H1 (cell line): ENCODE measurements around the gene MED16. TPM values are rescaled to one million over a fixed set of nuclear protein-coding genes. Genes with fewer than 3 reads are reported as not detected.

ENCODE experiments used
- ATF3 ChIP-seq: IDR thresholded peaks from 2 replicates; pipeline ENCODE4 v1.6.1; 2011; ENCODE audit warnings: low read depth, mild to moderate bottlenecking, low read length; ENCODE audit not compliant: insufficient read depth
- CREB1 ChIP-seq: IDR thresholded peaks from 2 replicates; pipeline ENCODE4 v1.6.1; 2012; ENCODE audit warnings: inconsistent platforms
- CTCF ChIP-seq, 3 experiments: IDR thresholded peaks; 1 replicate in 2 of 3; 2 replicates in 1 of 3; pipeline versions ENCODE4 v1.5.1 to v1.6.1; 2011; ENCODE audit warnings: low read length in 3 of 3, mild to moderate bottlenecking in 3 of 3, inconsistent platforms in 2 of 3, low read depth in 1 of 3, moderate library complexity in 1 of 3; ENCODE audit not compliant: insufficient read depth in 1 of 3; ENCODE audit errors: control extremely low read depth in 1 of 3
- EP300 ChIP-seq, 2 experiments: IDR thresholded peaks; 1 replicate in 1 of 2; 2 replicates in 1 of 2; pipeline ENCODE4 v1.6.1; 2011 to 2012; ENCODE audit warnings: low read depth in 2 of 2, low read length in 2 of 2, mild to moderate bottlenecking in 2 of 2, borderline replicate concordance in 1 of 2, inconsistent platforms in 1 of 2, moderate library complexity in 1 of 2
- EZH2 ChIP-seq: fragments of 200-600 bp; sonication (generic); IDR thresholded peaks from 2 replicates; pipeline ENCODE4 v1.7.1; 2012; ENCODE audit warnings: low read depth, mild to moderate bottlenecking, moderate library complexity, low read length, inconsistent platforms; ENCODE audit not compliant: severe bottlenecking
- FOSL1 ChIP-seq: IDR thresholded peaks from 2 replicates; pipeline ENCODE4 v1.6.1; 2011; ENCODE audit warnings: mild to moderate bottlenecking, low read depth, low read length, moderate library complexity; ENCODE audit not compliant: insufficient read depth
- HDAC2 ChIP-seq, 2 experiments: fragments of 300-600 bp in 1 of 2; sonication (generic) in 1 of 2; IDR thresholded peaks; 2 replicates each; pipeline ENCODE4 v1.6.1; 2011 to 2012; ENCODE audit warnings: low read depth in 2 of 2, low read length in 2 of 2, mild to moderate bottlenecking in 2 of 2, moderate library complexity in 2 of 2, borderline replicate concordance in 1 of 2, inconsistent platforms in 1 of 2
- MAFK ChIP-seq: IDR thresholded peaks from 2 replicates; pipeline ENCODE4 v1.6.1; 2012; ENCODE audit warnings: low read depth, mild to moderate bottlenecking, improper control_type of control experiment, low read length
- NRF1 ChIP-seq: IDR thresholded peaks from 2 replicates; pipeline ENCODE4 v1.6.1; 2011; ENCODE audit warnings: mild to moderate bottlenecking, low read depth, low read length, improper control_type of control experiment
- POLR2A ChIP-seq, 2 experiments: IDR thresholded peaks; 1 replicate in 1 of 2; 2 replicates in 1 of 2; pipeline ENCODE4 v1.6.1; 2011; ENCODE audit warnings: low read depth in 2 of 2, low read length in 2 of 2, mild to moderate bottlenecking in 2 of 2; ENCODE audit errors: control extremely low read depth in 1 of 2
- POU5F1 ChIP-seq: IDR thresholded peaks from 2 replicates; pipeline ENCODE4 v1.6.1; 2011; ENCODE audit warnings: low read depth, mild to moderate bottlenecking, low read length, moderate library complexity
- SIN3A ChIP-seq, 2 experiments: IDR thresholded peaks in 1 of 2; conservative IDR thresholded peaks in 1 of 2; 2 replicates each; pipeline ENCODE4 v1.6.1; 2011 to 2012; ENCODE audit warnings: low read length in 2 of 2, improper control_type of control experiment in 1 of 2, low read depth in 1 of 2, mild to moderate bottlenecking in 1 of 2
- SP1 ChIP-seq: IDR thresholded peaks from 2 replicates; pipeline ENCODE4 v1.6.1; 2011; ENCODE audit warnings: low read depth, low read length
- SUZ12 ChIP-seq: fragments of 200-600 bp; sonication (generic); IDR thresholded peaks from 2 replicates; pipeline ENCODE4 v1.6.1; 2012; ENCODE audit warnings: mild to moderate bottlenecking, inconsistent platforms, low read length, moderate library complexity, mixed read lengths
- TAF1 ChIP-seq: IDR thresholded peaks from 2 replicates; pipeline ENCODE4 v1.6.1; 2011; ENCODE audit warnings: mild to moderate bottlenecking, low read depth, low read length
- TAF7 ChIP-seq: optimal IDR thresholded peaks from 2 replicates; pipeline ENCODE3; 2011; ENCODE audit warnings: low read depth, mild to moderate bottlenecking, inconsistent platforms, low read length, moderate library complexity, borderline replicate concordance
- TBP ChIP-seq: IDR thresholded peaks from 2 replicates; pipeline ENCODE4 v1.6.1; 2011; ENCODE audit warnings: low read depth, low read length, improper control_type of control experiment
- USF2 ChIP-seq: IDR thresholded peaks from 2 replicates; pipeline ENCODE4 v1.6.1; 2011; ENCODE audit warnings: low read length, improper control_type of control experiment
- YY1 ChIP-seq: IDR thresholded peaks from 2 replicates; pipeline ENCODE4 v1.6.1; 2011; ENCODE audit warnings: low read depth, mild to moderate bottlenecking, low read length
- polyA plus RNA-seq, 7 experiments: library from polyadenylated mRNA; depleted of rRNA in 3 of 7; stranded (reverse) in 5 of 7; unstranded in 2 of 7; fragments of >200 nt in 5 of 7; fragments of 200-250 nt in 2 of 7; gene quantifications; 1 replicate in 5 of 7; 2 replicates in 1 of 7; 4 replicates in 1 of 7; pipeline versions ENCODE4 v1.2.1 to v1.2.3, GENCODE V29; 2011 to 2013; ENCODE audit warnings: missing spikeins in 2 of 7, mixed read lengths in 2 of 7
- total RNA-seq: library from RNA; stranded (reverse); fragmentation: NEBNext Ultra II Directional; extraction: Animal tissue kit (Norgen Biotek cat#: 25700); gene quantifications from 2 replicates; pipeline ENCODE4 v1.2.1, GENCODE V29; 2021

The MED16 gene
- total and polyA plus RNA-seq, 2 of the 8 experiments (the other 6 are each of a cell fraction or from before 2014, with no cell fraction given): 51.0 to 67.2 TPM

GRCh38 chr19:871446-872265, 21.3 kb downstream of the MED16 start (continued):
- TF ChIP-seq CTCF (IDR thresholded peaks at IDR 0.05; ENCODE audit: control extremely low read depth in 1 of 3, insufficient read depth in 1 of 3, low read depth in 1 of 3, low read length in 3 of 3) (peak in 1 of 3 experiments; percentile 5; a peak in 1 of 4 replicates), SIN3A (conservative IDR thresholded peaks at IDR 0.05 in 1 of 2, IDR thresholded peaks at IDR 0.05 in 1 of 2; ENCODE audit: low read depth in 1 of 2, low read length in 2 of 2) (0 out of 4 replicates have a peak, but pooled peaks of 1 of the 2 experiments have one; percentile 19), USF2 (no peak), NRF1 (no peak), POLR2A (IDR thresholded peaks at IDR 0.05; ENCODE audit: control extremely low read depth in 1 of 2, low read depth in 2 of 2, low read length in 2 of 2) (no peak), YY1 (no peak), EZH2 (no peak), TAF1 (no peak), EP300 (IDR thresholded peaks at IDR 0.05; ENCODE audit: borderline replicate concordance in 1 of 2, low read depth in 2 of 2, low read length in 2 of 2) (no peak), CREB1 (no peak), MAFK (no peak), TAF7 (no peak), SUZ12 (no peak), ATF3 (no peak), POU5F1 (no peak), HDAC2 (IDR thresholded peaks at IDR 0.05; ENCODE audit: borderline replicate concordance in 1 of 2, low read depth in 2 of 2, low read length in 2 of 2) (no peak), FOSL1 (no peak), SP1 (0 out of 2 replicates have a peak, but pooled peaks have one; percentile 17), TBP (no peak)
